Osteoblast (primary cell): ENCODE measurements around the gene TNIP2. TPM values are rescaled to one million over a fixed set of nuclear protein-coding genes. Genes with fewer than 3 reads are reported as not detected.

Source experiments
- DNase-seq: peaks from one replicate; pipeline ENCODE4 v3.0.0; 2011; ENCODE audit warnings: low spot score, mixed read lengths; ENCODE audit not compliant: insufficient read length; ENCODE audit errors: missing footprints
- H2AFZ ChIP-seq: 2 replicates; pipeline ENCODE4 v1.6.0; 2011; ENCODE audit warnings: mild to moderate bottlenecking, low read length
- H3K27ac ChIP-seq: 2 replicates; pipeline ENCODE4 v1.5.1; 2011; ENCODE audit warnings: mild to moderate bottlenecking, low read depth, low read length, moderate library complexity
- H3K27me3 ChIP-seq: 2 replicates; pipeline ENCODE4 v1.6.0; 2012; ENCODE audit warnings: mild to moderate bottlenecking, control low read depth, inconsistent platforms, low read length, moderate library complexity; ENCODE audit not compliant: insufficient read depth
- H3K36me3 ChIP-seq: 2 replicates; pipeline ENCODE4 v1.5.1; 2011; ENCODE audit warnings: mild to moderate bottlenecking, low read length, control low read depth, moderate library complexity; ENCODE audit not compliant: insufficient read depth
- H3K4me1 ChIP-seq: 2 replicates; pipeline ENCODE4 v1.5.1; 2011; ENCODE audit warnings: mild to moderate bottlenecking, low read length, control low read depth, moderate library complexity; ENCODE audit not compliant: insufficient read depth
- H3K4me2 ChIP-seq: 2 replicates; pipeline ENCODE4 v1.6.0; 2011; ENCODE audit warnings: mild to moderate bottlenecking, low read length; ENCODE audit not compliant: insufficient read depth
- H3K4me3 ChIP-seq: fragments of 200-600 bp; sonication (generic); 3 replicates; pipeline ENCODE4 v1.5.1; 2012; ENCODE audit warnings: mild to moderate bottlenecking, low read length, inconsistent platforms; ENCODE audit not compliant: insufficient read depth
- H3K79me2 ChIP-seq: 2 replicates; pipeline ENCODE4 v1.6.0; 2012; ENCODE audit warnings: mild to moderate bottlenecking, low read length, control low read depth, inconsistent platforms; ENCODE audit not compliant: insufficient read depth
- H3K9me3 ChIP-seq: 2 replicates; pipeline ENCODE4 v1.5.1; 2011; ENCODE audit warnings: low read depth, low read length, control low read depth
- H4K20me1 ChIP-seq: 2 replicates; pipeline ENCODE4 v1.6.0; 2012; ENCODE audit warnings: mild to moderate bottlenecking, low read length, control low read depth; ENCODE audit not compliant: insufficient read depth
- CTCF ChIP-seq: IDR thresholded peaks from 2 replicates; pipeline ENCODE4 v1.5.1; 2011; ENCODE audit warnings: mild to moderate bottlenecking, low read depth, low read length, moderate library complexity; ENCODE audit errors: extremely low read depth
- total RNA-seq: library from RNA; depleted of rRNA; stranded (reverse); fragments of >200 nt; gene quantifications from 2 replicates; pipeline ENCODE4 v1.2.3, GENCODE V29; 2012

Gene TNIP2
- total RNA-seq, 1 donor, result 44.9 TPM

GRCh38 chr4:2799971-2800690 is 44.0 kb upstream of the TNIP2 start:
- Histone ChIP-seq H3K4me1 (peaks cover 34% of the 10 kb centered on the region), H3K36me3 (peaks cover 5% of the 10 kb centered on the region), H4K20me1 (peaks cover 5% of the 10 kb centered on the region), H3K27me3 (no peaks in the 10 kb centered on the region), H3K27ac (peak overlapping the region; percentile 68), H3K4me2 (peak overlapping the region; percentile 48), H3K4me3 (no peak overlapping the region), H3K79me2 (peaks cover 85% of the 10 kb centered on the region), H3K9me3 (no peaks in the 10 kb centered on the region), H2AFZ (peak overlapping the region; percentile 74)
- TF ChIP-seq CTCF, result no peak
- DNase-seq, result peak; percentile 68

- peaks cover 84% of the 10 kb centered on the region for H3K79me2 ChIP-seq
- H3K27ac ChIP-seq, result no peak overlapping the region
Measured at GRCh38 chr4:2799224-2799911, 43.2 kb upstream of the TNIP2 start.

GRCh38 chr4:2798399-2799223 is 42.5 kb upstream of the TNIP2 start:
- H3K27ac ChIP-seq, result no peak overlapping the region
- peaks cover 4% of the 10 kb centered on the region for H4K20me1 ChIP-seq
- no peaks in the 10 kb centered on the region for H3K9me3 ChIP-seq
- TF ChIP-seq CTCF, result no peak
- H3K79me2 ChIP-seq, result peaks cover 87% of the 10 kb centered on the region
- peaks cover 49% of the 10 kb centered on the region for H3K4me1 ChIP-seq
- no peak overlapping the region for H3K4me2 ChIP-seq
- H3K4me3 ChIP-seq, result no peak overlapping the region
- peak; percentile 62 for DNase-seq
- H3K27me3 ChIP-seq, result no peaks in the 10 kb centered on the region
- H2AFZ ChIP-seq, result no peak overlapping the region
- peaks cover 5% of the 10 kb centered on the region for H3K36me3 ChIP-seq

More at GRCh38 chr4:2799224-2799911, 43.2 kb upstream of the TNIP2 start:
- DNase-seq, result peak; percentile 29
- Histone ChIP-seq H3K4me2 (no peak overlapping the region), H4K20me1 (peaks cover 5% of the 10 kb centered on the region), H3K4me3 (no peak overlapping the region), H3K36me3 (peaks cover 5% of the 10 kb centered on the region), H3K27me3 (no peaks in the 10 kb centered on the region), H2AFZ (no peak overlapping the region), H3K9me3 (no peaks in the 10 kb centered on the region), H3K4me1 (peaks cover 41% of the 10 kb centered on the region)
- TF ChIP-seq CTCF, result no peak
